ENCODE data around the gene C2orf92.

- no peak for TF ChIP-seq CTCF (IDR thresholded peaks at IDR 0.05)
- TF ChIP-seq POLR2A (IDR thresholded peaks at IDR 0.05), result no peak
Measured at GRCh38 chr2:97728091-97728731, 58.7 kb downstream of the C2orf92 start.

Data from sigmoid colon (tissue), 3 donors.